Mucosa of descending colon (tissue), 3 donors: ENCODE results near the gene SLC9A1. TPM values are rescaled to one million over a fixed set of nuclear protein-coding genes. Genes with fewer than 3 reads are reported as not detected.

ENCODE experiments used
- ATAC-seq: fragments of 200-7000 bp; cut with Tn5 transposase; one replicate; pipeline ENCODE4 v1.9.1; 2020; ENCODE audit warnings: mild to moderate bottlenecking, moderate library complexity
- DNase-seq, 3 donors: peaks; one replicate each; pipeline ENCODE4 v3.0.0-alpha.2; 2020
- H3K36me3 ChIP-seq: fragments of 200-600 bp; one replicate; pipeline ENCODE4 v1.8.0; 2021; ENCODE audit warnings: low read depth, mild to moderate bottlenecking
- H3K4me1 ChIP-seq: fragments of 200-600 bp; one replicate; pipeline ENCODE4 v1.8.0; 2021; ENCODE audit warnings: low read depth, mild to moderate bottlenecking
- H3K4me3 ChIP-seq: fragments of 200-600 bp; one replicate; pipeline ENCODE4 v1.8.0; 2021; ENCODE audit warnings: mild to moderate bottlenecking
- H3K9me3 ChIP-seq: fragments of 200-600 bp; one replicate; pipeline ENCODE4 v1.8.0; 2021; ENCODE audit warnings: mild to moderate bottlenecking
- intact Hi-C, 2 donors: fragments of 100-400 bp; cut with DNase I in 1 of 2; cut with micrococcal nuclease in 1 of 2; formaldehyde crosslinking; loops; one replicate each; pipeline versions ENCODE4 v1.11.0 to v1.11.1; 2022; cut with DNase I, micrococcal nuclease
- total RNA-seq, 3 donors: library from RNA; stranded (reverse); fragmentation: NEBNext Ultra II Directional in 2 of 3; extraction: Animal tissue kit (Norgen Biotek cat#: 25700) in 2 of 3; gene quantifications; one replicate each; pipeline versions ENCODE4 v1.2.1 to v1.2.4, GENCODE V29; 2021 to 2023
- TF ChIP-seq, protein P1 (sequence below): fragments of 200-600 bp; IDR thresholded peaks from one replicate; pipeline ENCODE4 v1.8.0; 2022; ENCODE audit warnings: antibody characterized with exemption, mild to moderate bottlenecking
- donor health status: DM: no; HTN: no; CAD: no; lungs with moderate emphysema.
- donor health status: DM: no; HTN: no; CAD: no.
- donor health status: DM: no; HTN: yes; CAD: no.

SLC9A1 gene
- total RNA-seq, 3 donors from 2014 or later = 77.9 to 126 (median 84.1) TPM

DNA sequence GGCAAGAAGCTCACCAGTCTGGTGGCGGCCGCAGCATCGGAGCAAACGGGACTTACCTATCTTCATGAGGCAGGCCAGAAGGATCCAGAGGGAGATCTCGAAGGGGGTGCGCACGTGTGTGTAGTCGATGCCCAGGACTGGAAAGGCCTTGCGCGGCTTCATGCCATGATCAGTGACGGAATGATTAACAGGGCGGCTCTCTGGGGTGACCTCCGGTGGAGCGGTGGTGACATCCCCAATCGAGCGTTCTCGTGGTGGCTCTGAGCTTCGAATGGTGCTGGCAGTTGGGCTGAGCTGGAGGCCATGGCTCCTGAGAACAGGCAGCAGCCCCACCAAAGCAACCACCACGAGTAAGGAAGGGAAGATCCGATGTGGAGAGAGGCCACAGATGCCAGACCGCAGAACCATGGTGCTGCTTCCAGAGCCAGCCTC lies 982 bp downstream of the SLC9A1 start:
- TF ChIP-seq, protein P1, sequence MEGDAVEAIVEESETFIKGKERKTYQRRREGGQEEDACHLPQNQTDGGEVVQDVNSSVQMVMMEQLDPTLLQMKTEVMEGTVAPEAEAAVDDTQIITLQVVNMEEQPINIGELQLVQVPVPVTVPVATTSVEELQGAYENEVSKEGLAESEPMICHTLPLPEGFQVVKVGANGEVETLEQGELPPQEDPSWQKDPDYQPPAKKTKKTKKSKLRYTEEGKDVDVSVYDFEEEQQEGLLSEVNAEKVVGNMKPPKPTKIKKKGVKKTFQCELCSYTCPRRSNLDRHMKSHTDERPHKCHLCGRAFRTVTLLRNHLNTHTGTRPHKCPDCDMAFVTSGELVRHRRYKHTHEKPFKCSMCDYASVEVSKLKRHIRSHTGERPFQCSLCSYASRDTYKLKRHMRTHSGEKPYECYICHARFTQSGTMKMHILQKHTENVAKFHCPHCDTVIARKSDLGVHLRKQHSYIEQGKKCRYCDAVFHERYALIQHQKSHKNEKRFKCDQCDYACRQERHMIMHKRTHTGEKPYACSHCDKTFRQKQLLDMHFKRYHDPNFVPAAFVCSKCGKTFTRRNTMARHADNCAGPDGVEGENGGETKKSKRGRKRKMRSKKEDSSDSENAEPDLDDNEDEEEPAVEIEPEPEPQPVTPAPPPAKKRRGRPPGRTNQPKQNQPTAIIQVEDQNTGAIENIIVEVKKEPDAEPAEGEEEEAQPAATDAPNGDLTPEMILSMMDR = no peak
- Histone ChIP-seq H3K36me3 (no peaks in the 10 kb centered on the region), H3K9me3 (no peaks in the 10 kb centered on the region), H3K4me1 (peaks cover 40% of the 10 kb centered on the region), H3K4me3 (no peak overlapping the region)
- DNase-seq (peak in 2 of 3 donors; percentile 31 to 47), ATAC-seq (no peak)
- intact Hi-C loops = no loop called here

DNA sequence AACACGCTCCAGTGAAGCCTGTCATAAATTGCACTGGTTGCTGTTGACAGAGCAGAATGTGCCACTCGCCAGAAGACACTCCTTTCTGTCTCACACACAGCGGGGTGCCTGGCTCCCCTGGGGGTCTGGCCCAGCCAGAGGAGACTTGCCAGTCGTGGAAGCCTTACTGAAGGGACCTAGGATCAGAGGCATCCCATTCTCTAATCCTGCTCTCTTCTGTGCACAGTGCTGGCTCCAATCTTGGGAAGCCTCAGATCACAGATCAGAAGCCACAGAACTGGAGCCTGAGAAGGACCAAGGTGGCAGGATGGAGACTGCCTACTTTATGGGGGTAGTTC lies 1.4 kb downstream of the SLC9A1 start:
- intact Hi-C loops = no loop called here
- H3K4me1 ChIP-seq = peaks cover 40% of the 10 kb centered on the region
- DNase-seq = peak in 2 of 3 donors; percentile 52 to 53
- H3K4me3 ChIP-seq = no peak overlapping the region
- no peaks in the 10 kb centered on the region for H3K9me3 ChIP-seq
- H3K36me3 ChIP-seq = no peaks in the 10 kb centered on the region
- ATAC-seq = peak; percentile 47
- TF ChIP-seq, protein P1 = no peak

DNA sequence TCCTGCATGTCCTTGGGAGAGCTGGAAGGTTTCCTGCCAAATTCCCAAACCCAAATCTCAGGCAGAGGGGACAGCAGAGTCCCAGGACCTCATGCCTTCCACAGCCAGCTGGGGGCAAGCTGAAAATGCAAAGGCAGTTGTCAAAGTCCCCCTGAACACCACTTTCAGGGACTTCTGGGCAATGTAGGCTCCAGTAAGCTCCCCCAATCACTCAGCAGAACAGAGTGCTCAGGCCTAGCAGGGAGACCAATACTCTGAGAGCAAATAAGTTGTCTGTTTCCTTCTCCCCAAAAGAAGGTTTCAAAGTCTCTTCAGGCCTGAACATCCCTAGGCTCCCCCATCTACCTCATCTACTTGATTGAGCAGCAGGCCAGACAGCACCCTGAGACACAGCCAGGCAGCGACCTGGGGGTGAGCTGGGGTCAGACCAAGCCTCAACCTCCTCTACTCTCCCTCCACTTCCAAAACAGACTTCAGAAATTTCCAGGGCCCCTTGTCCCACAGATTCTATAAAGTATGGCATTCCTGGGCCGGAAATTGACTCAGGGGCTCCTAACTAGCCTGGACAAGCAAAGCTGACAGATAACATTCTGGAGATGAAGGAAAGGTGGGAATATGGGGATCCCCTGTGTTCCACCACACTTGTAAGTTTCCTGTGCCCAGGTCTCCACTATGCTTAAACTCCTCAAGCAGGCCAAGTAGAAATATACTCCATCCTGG lies 1.9 kb downstream of the SLC9A1 start:
- Histone ChIP-seq H3K36me3 (no peaks in the 10 kb centered on the region), H3K4me1 (peaks cover 42% of the 10 kb centered on the region), H3K9me3 (no peaks in the 10 kb centered on the region), H3K4me3 (no peak overlapping the region)
- DNase-seq (peak in 1 of 3 donors; percentile 36), ATAC-seq (no peak)
- intact Hi-C loops = no loop called here
- TF ChIP-seq, protein P1 = no peak

DNA sequence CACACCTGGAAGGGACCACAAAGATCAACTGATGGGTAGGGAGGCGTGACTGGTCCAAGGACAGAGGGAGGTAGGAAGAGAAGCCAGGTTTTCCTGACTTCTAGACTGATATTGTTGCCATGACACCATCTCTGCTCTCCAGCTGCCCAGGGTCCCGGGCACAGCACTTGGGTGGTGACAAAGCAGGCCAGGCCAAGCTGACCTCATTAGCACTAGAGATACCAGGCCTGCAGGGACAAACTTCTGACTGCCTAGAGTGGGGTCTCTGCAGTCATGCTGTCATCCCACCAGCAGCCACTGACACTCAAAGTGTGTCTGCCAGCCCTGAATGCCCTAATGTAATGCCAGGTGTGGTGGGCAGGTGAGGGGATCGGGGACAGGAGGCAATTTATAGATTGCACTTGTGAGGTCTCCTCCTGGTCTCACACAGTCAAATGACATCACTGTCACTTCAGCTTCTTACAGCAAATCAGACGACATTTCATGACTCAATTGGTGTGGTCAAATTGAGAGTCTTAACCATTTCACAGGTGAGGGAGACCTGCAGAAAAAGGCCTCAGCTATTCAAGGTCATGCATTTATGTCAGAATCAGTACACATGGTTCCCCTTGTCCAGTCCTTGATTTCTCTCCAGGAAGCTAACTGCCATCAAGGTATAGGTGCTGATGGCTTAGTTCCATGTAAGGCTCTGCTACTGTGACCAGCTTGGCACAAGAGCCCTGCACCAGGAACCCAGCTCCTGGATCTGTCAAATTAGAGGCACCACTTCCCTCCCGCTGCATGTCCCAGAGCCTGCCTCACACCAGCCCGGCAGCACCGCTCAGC lies 2.7 kb downstream of the SLC9A1 start:
- TF ChIP-seq, protein P1 = no peak
- no peak for ATAC-seq
- no peaks in the 10 kb centered on the region for H3K9me3 ChIP-seq
- DNase-seq = no peak
- intact Hi-C loops = no loop called here
- H3K36me3 ChIP-seq = no peaks in the 10 kb centered on the region
- H3K4me3 ChIP-seq = no peak overlapping the region
- peaks cover 45% of the 10 kb centered on the region for H3K4me1 ChIP-seq

DNA sequence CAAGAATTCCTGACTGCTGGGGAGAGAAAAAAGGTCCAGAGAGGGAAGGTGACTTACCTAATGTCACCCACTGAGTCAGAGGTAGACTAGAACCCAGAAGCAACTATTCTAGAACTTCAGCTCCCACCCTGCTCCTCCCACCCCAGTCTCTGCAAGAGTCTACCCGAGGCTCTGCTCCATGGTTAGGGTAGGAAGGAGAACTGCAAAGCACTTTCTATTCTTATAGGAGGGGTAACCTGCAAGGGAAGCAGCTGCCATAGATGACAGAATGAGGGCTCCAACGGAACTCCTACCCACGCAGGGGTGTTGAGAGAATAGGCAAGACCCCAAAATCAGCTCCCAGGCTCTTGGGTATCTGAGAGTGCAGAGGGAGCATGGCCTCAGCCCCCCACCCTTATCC lies 4.3 kb downstream of the SLC9A1 start:
- DNase-seq (no peak), ATAC-seq (no peak)
- H3K4me3 ChIP-seq = no peak overlapping the region
- H3K9me3 ChIP-seq = no peaks in the 10 kb centered on the region
- H3K4me1 ChIP-seq = peaks cover 43% of the 10 kb centered on the region
- H3K36me3 ChIP-seq = no peaks in the 10 kb centered on the region
- TF ChIP-seq, protein P1 = no peak
- intact Hi-C loops = no loop called here
